ENCODE measurements around the gene ST7. TPM values are rescaled to one million over a fixed set of nuclear protein-coding genes. Genes with fewer than 3 reads are reported as not detected.

The ST7 gene
- total RNA-seq, 1 experiment from 2014 or later = 12.4 TPM

- Mint-ChIP-seq H3K27me3 (ENCODE audit: low read depth) (no peaks in the 10 kb centered on the region), H3K36me3 (peaks cover 3% of the 10 kb centered on the region; the same call in 1 of the 2 replicates), H3K9me3 (peaks cover 8% of the 10 kb centered on the region), H3K27ac (no peak overlapping the region), H3K4me1 (no peaks in the 10 kb centered on the region), H3K4me3 (no peak overlapping the region)
- POLR2A ChIA-PET = no interaction called here
- CTCF ChIA-PET = no interaction called here
- no peak for ATAC-seq
- no peak for DNase-seq (ENCODE audit: low spot score)
- TF ChIP-seq ETV6 (CRISPR knock-in tag; IDR thresholded peaks at IDR 0.05) (no peak), ARID4B (CRISPR knock-in tag; IDR thresholded peaks at IDR 0.05; ENCODE audit: borderline replicate concordance) (no peak), ZNF532 (CRISPR knock-in tag; IDR thresholded peaks at IDR 0.05; ENCODE audit: borderline replicate concordance) (no peak), E2F1 (CRISPR knock-in tag; IDR thresholded peaks at IDR 0.05) (no peak), ZBTB43 (CRISPR knock-in tag; IDR thresholded peaks at IDR 0.05) (no peak), PREB (CRISPR knock-in tag; IDR thresholded peaks at IDR 0.05; ENCODE audit: borderline replicate concordance) (no peak), STAT6 (CRISPR knock-in tag; conservative IDR thresholded peaks at IDR 0.05; ENCODE audit: low read depth) (no peak), ZNF512 (CRISPR knock-in tag; IDR thresholded peaks at IDR 0.05; ENCODE audit: borderline replicate concordance) (no peak), ZNF121 (CRISPR knock-in tag; IDR thresholded peaks at IDR 0.05) (no peak), CBFB (CRISPR knock-in tag; IDR thresholded peaks at IDR 0.05; ENCODE audit: low read depth) (no peak), KAT7 (CRISPR knock-in tag; IDR thresholded peaks at IDR 0.05; ENCODE audit: borderline replicate concordance) (no peak), SP1 (CRISPR knock-in tag; conservative IDR thresholded peaks at IDR 0.05) (no peak), ZNF281 (CRISPR knock-in tag; IDR thresholded peaks at IDR 0.05) (no peak), ERG (CRISPR knock-in tag; IDR thresholded peaks at IDR 0.05) (no peak)
These were observed 71.5 kb downstream of the ST7 start for GRCh38 chr7:117024811-117025210.

Data from WTC11 (cell line).